PC-3 (cell line): ENCODE data around the gene GRB14.

Experiments
- EZH2 ChIP-seq: fragments of 300-600 bp; sonication (generic); IDR thresholded peaks from one replicate; pipeline ENCODE4 v1.6.1; 2017; ENCODE audit warnings: antibody characterized with exemption, mild to moderate bottlenecking, low read length; ENCODE audit not compliant: unreplicated experiment
- EZH2phosphoT487 ChIP-seq: fragments of 300-600 bp; sonication (generic); IDR thresholded peaks from 2 replicates; pipeline ENCODE4 v1.6.1; 2018; ENCODE audit warnings: mild to moderate bottlenecking, antibody characterized with exemption, low read length, borderline replicate concordance
- TF ChIP-seq, protein P1 (sequence below): fragments of 300-600 bp; sonication (generic); conservative IDR thresholded peaks from 2 replicates; pipeline ENCODE4 v1.5.1; 2017; ENCODE audit warnings: antibody characterized with exemption, low read depth, mild to moderate bottlenecking, low read length

- TF ChIP-seq, protein P1, sequence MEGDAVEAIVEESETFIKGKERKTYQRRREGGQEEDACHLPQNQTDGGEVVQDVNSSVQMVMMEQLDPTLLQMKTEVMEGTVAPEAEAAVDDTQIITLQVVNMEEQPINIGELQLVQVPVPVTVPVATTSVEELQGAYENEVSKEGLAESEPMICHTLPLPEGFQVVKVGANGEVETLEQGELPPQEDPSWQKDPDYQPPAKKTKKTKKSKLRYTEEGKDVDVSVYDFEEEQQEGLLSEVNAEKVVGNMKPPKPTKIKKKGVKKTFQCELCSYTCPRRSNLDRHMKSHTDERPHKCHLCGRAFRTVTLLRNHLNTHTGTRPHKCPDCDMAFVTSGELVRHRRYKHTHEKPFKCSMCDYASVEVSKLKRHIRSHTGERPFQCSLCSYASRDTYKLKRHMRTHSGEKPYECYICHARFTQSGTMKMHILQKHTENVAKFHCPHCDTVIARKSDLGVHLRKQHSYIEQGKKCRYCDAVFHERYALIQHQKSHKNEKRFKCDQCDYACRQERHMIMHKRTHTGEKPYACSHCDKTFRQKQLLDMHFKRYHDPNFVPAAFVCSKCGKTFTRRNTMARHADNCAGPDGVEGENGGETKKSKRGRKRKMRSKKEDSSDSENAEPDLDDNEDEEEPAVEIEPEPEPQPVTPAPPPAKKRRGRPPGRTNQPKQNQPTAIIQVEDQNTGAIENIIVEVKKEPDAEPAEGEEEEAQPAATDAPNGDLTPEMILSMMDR: no peak
- TF ChIP-seq EZH2 (no peak), EZH2phosphoT487 (no peak)
Measured at GRCh38 chr2:164464376-164464775, 156.9 kb downstream of the GRB14 start.
